Keratinocyte (primary cell): Measurements from ENCODE around the gene SLC16A2.

Experiments used
- CTCF ChIP-seq, 3 experiments: IDR thresholded peaks in 1 of 3; conservative IDR thresholded peaks in 1 of 3; optimal IDR thresholded peaks in 1 of 3; 2 replicates in 2 of 3; 3 replicates in 1 of 3; pipeline versions ENCODE3 to v1.5.1; 2011; ENCODE audit warnings: low read length in 3 of 3, mild to moderate bottlenecking in 3 of 3, moderate library complexity in 2 of 3, control low read depth in 1 of 3, inconsistent platforms in 1 of 3; ENCODE audit not compliant: insufficient read depth in 2 of 3; ENCODE audit errors: extremely low read depth in 1 of 3
- EZH2 ChIP-seq: IDR thresholded peaks from one replicate; pipeline ENCODE4 v1.6.1; 2012; ENCODE audit warnings: inconsistent platforms, mild to moderate bottlenecking, low read length, moderate library complexity

- TF ChIP-seq CTCF (optimal IDR thresholded peaks at IDR 0.05 in 1 of 3, IDR thresholded peaks at IDR 0.05 in 1 of 3, conservative IDR thresholded peaks at IDR 0.05 in 1 of 3; ENCODE audit: extremely low read depth in 1 of 3, insufficient read depth in 2 of 3, low read length in 3 of 3) (no peak), EZH2 (no peak)
These were observed 25.6 kb downstream of the SLC16A2 start for GRCh38 chrX:74446876-74447275.
